Peyer's patch (tissue), 4 donors: ENCODE results near the gene TH.

Experiments
- CTCF ChIP-seq, 6 experiments: fragments of 450-650 bp in 4 of 6; fragments of 200-600 bp in 2 of 6; sonication (generic) in 1 of 6; IDR thresholded peaks; one replicate each; pipeline ENCODE4 v1.5.1; 2017 to 2019; ENCODE audit warnings: antibody characterized with exemption in 6 of 6, mild to moderate bottlenecking in 3 of 6, moderate library complexity in 1 of 6
- POLR2A ChIP-seq, 2 donors: fragments of 450-650 bp; IDR thresholded peaks; one replicate each; pipeline ENCODE4 v1.5.1; 2017; ENCODE audit warnings: antibody characterized with exemption in 2 of 2, mild to moderate bottlenecking in 2 of 2, moderate library complexity in 2 of 2

GRCh38 chr11:2138068-2138430 lies 33.6 kb downstream of the TH start:
- TF ChIP-seq CTCF (IDR thresholded peaks at IDR 0.05) (no peak), POLR2A (IDR thresholded peaks at IDR 0.05) (no peak)
